ENCODE results near the gene FHL3.

DNA sequence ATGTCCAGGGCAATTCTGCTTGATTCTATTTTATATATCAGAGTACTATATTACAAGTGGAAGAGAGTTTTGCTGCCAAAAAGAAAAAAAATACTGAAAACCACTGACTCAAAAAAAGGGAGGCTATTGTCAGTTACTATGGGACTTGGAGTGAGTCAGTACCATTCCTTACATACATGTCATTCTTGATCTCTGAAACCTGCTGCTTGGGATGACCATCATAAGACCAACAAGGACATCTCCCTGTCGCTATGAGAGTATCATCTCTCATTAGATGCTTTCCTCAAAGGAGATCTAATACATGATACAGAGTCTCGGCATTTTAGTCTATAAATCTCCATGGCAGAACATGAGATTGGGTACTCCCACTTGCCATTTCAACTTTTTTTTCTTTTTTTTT is 46.6 kb downstream of the FHL3 start:
- TF ChIP-seq, protein P1, sequence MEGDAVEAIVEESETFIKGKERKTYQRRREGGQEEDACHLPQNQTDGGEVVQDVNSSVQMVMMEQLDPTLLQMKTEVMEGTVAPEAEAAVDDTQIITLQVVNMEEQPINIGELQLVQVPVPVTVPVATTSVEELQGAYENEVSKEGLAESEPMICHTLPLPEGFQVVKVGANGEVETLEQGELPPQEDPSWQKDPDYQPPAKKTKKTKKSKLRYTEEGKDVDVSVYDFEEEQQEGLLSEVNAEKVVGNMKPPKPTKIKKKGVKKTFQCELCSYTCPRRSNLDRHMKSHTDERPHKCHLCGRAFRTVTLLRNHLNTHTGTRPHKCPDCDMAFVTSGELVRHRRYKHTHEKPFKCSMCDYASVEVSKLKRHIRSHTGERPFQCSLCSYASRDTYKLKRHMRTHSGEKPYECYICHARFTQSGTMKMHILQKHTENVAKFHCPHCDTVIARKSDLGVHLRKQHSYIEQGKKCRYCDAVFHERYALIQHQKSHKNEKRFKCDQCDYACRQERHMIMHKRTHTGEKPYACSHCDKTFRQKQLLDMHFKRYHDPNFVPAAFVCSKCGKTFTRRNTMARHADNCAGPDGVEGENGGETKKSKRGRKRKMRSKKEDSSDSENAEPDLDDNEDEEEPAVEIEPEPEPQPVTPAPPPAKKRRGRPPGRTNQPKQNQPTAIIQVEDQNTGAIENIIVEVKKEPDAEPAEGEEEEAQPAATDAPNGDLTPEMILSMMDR (IDR thresholded peaks at IDR 0.05): no peak
- TF ChIP-seq POLR2A (IDR thresholded peaks at IDR 0.05): no peak

Measured in heart left ventricle (tissue), 13 donors.